Measurements from ENCODE around the gene HTN3.
"Not testable (repeated sequence)": the region's sequence is repeated elsewhere in the genome, so short reads cannot be mapped to it uniquely, and the experiment has no call there.

Gene HTN3

DNA sequence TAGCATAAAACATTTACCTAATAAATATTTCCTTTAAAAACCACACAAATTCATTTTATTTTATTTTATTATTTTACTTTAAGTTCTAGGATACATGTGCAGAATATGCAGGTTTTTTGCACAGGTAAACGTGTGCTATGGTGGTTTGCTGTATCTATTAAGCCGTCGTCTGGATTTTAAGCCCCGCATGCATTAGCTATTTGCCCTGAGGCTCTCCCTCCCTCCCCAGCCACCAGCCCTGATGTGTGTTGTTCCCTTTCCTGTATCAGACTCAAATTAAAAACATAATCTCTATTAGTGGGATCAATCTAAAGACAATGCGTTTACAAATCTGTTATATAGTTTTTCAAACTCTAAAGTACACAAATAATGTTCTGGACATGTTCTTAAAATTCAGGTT is 1.2 kb upstream of the HTN3 start:
- H3K4me3 Mint-ChIP-seq, result no peak overlapping the region
- TF ChIP-seq, protein P1, sequence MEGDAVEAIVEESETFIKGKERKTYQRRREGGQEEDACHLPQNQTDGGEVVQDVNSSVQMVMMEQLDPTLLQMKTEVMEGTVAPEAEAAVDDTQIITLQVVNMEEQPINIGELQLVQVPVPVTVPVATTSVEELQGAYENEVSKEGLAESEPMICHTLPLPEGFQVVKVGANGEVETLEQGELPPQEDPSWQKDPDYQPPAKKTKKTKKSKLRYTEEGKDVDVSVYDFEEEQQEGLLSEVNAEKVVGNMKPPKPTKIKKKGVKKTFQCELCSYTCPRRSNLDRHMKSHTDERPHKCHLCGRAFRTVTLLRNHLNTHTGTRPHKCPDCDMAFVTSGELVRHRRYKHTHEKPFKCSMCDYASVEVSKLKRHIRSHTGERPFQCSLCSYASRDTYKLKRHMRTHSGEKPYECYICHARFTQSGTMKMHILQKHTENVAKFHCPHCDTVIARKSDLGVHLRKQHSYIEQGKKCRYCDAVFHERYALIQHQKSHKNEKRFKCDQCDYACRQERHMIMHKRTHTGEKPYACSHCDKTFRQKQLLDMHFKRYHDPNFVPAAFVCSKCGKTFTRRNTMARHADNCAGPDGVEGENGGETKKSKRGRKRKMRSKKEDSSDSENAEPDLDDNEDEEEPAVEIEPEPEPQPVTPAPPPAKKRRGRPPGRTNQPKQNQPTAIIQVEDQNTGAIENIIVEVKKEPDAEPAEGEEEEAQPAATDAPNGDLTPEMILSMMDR (IDR thresholded peaks at IDR 0.05; ENCODE audit: unreplicated experiment in 3 of 3), result no peak
- H3K36me3 Mint-ChIP-seq (ENCODE audit: low read depth), result no peaks in the 10 kb centered on the region
- H3K27me3 Mint-ChIP-seq (ENCODE audit: low read depth), result no peaks in the 10 kb centered on the region
- H3K27ac Mint-ChIP-seq, result no peak overlapping the region
- H3K4me1 Mint-ChIP-seq, result no peaks in the 10 kb centered on the region
- H3K9me3 Mint-ChIP-seq, result no peaks in the 10 kb centered on the region

DNA sequence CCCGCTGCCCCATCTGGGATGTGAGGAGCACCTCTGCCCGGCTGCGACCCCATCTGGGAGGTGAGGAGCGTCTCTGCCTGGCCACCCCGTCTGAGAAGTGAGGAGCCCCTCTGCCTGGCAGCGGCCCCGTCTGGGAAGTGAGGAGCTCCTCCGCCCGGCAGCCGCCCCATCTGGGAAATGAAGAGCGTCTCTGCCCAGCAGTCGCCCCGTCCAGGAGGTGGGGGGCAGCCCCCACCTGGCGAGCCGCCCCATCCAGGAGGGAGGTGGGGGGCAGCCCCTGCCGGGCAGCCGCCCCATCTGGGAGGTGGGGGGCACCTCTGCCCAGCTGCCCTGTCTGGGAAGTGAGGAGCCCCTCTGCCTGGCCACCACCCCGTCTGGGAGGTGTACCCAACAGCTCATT is 9.3 kb downstream of the HTN3 start:
- not testable (repeated sequence) for H3K27ac Mint-ChIP-seq; H3K4me1 Mint-ChIP-seq; H3K27me3 Mint-ChIP-seq (ENCODE audit: low read depth); H3K36me3 Mint-ChIP-seq (ENCODE audit: low read depth); H3K4me3 Mint-ChIP-seq
- H3K9me3 Mint-ChIP-seq, result peaks cover 21% of the 10 kb centered on the region

DNA sequence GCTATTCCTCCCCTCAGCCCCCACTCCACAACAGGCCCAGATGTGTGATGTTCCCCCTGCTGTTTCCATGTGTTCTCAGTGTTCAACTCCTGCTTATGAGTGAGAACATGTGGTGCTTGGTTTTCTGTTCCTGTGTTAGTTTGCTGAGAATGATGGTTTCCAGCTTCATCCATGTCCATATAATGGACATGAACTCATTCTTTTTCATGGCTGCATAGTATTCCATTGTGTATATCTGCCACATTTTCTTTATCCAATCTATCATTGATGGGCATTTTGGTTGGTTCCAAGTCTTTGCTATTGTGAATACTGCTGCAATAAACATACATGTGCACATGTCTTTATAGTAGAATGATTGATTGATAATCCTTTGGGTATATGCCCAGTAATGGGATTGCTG is 11.7 kb downstream of the HTN3 start:
- not testable (repeated sequence) for H3K4me3 Mint-ChIP-seq; H3K27me3 Mint-ChIP-seq (ENCODE audit: low read depth); H3K4me1 Mint-ChIP-seq; H3K36me3 Mint-ChIP-seq (ENCODE audit: low read depth); H3K27ac Mint-ChIP-seq
- peaks cover 17% of the 10 kb centered on the region for H3K9me3 Mint-ChIP-seq

DNA sequence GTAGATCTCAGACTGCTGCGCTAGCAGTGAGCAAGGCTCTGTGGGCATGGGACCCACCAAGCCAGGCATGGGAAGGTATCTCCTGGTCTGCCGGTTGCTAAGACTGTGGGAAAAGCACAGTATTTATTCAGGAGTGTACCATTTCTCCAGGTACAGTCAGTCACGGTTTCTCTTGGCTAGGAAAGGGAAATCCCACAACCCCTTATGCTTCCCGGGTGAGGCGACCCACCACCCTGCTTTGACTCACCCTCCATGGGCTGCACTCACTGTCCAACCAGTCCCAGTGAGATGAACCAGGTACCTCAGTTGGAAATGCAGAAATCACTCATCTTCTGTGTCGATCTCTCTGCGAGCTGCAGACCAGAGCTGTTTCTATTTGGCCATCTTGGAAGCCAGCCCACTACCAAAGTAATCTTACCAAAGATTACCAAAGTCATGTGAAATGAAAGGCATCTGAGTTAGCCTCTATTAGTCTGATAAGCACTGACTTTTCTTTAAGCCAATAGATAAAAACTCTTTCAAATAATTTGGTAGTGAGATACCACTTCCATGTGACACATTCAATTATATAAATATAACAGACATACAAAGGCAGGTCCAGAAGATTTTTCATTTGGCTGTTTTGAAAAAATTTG is 13.5 kb downstream of the HTN3 start:
- H3K4me3 Mint-ChIP-seq, result no peak overlapping the region
- no peaks in the 10 kb centered on the region for H3K27me3 Mint-ChIP-seq (ENCODE audit: low read depth)
- H3K9me3 Mint-ChIP-seq, result peaks cover 17% of the 10 kb centered on the region
- H3K4me1 Mint-ChIP-seq, result no peaks in the 10 kb centered on the region
- no peaks in the 10 kb centered on the region for H3K36me3 Mint-ChIP-seq (ENCODE audit: low read depth)
- TF ChIP-seq, protein P1 (IDR thresholded peaks at IDR 0.05; ENCODE audit: unreplicated experiment in 3 of 3), result no peak
- H3K27ac Mint-ChIP-seq, result no peak overlapping the region

DNA sequence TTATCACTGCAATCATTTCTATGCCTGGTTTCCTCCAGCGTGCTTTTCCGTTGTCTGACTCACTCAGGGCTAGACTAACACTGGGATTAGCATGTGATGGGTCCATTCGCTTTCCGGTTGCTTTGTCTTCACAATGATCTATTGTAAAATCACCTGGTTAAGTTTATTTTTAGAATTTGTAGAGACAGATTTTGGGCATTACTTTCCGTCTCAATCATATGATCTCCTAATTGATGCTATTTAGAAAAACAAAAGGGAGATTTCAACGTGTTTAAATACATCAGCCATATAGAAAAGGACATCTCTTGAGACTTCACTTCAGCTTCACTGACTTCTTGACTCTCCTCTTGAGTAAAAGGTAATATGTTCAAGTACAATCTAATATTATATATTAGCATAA is 21.9 kb downstream of the HTN3 start, which contains the start of gene HTN1:
TSS of gene HTN1 (plus strand) at position 301 of the 400 bp plus-strand sequence. CDS start 2,639 bp downstream, outside the sequence.
- not testable (repeated sequence) for H3K4me1 Mint-ChIP-seq; H3K4me3 Mint-ChIP-seq; H3K27me3 Mint-ChIP-seq (ENCODE audit: low read depth); H3K36me3 Mint-ChIP-seq (ENCODE audit: low read depth); H3K9me3 Mint-ChIP-seq; H3K27ac Mint-ChIP-seq

DNA sequence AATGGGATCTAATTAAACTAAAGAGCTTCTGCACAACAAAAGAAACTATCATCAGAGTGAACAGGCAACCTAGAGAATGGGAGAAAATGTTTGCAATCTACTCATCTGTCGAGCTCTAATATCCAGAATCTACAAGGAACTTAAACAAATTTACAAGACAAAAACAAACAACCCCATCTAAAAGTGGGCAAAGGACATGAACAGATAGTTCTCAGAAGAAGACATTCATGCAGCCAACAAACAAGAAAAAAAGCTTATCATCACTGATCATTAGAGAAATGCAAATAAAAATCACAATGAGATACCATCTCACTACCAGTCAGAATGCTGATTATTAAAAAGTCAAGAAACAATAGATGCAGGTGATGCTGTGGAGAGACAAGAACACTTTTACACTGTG is 28.3 kb downstream of the HTN3 start:
- not testable (repeated sequence) for H3K36me3 Mint-ChIP-seq (ENCODE audit: low read depth); H3K27ac Mint-ChIP-seq; H3K9me3 Mint-ChIP-seq; H3K4me1 Mint-ChIP-seq; H3K27me3 Mint-ChIP-seq (ENCODE audit: low read depth); H3K4me3 Mint-ChIP-seq

DNA sequence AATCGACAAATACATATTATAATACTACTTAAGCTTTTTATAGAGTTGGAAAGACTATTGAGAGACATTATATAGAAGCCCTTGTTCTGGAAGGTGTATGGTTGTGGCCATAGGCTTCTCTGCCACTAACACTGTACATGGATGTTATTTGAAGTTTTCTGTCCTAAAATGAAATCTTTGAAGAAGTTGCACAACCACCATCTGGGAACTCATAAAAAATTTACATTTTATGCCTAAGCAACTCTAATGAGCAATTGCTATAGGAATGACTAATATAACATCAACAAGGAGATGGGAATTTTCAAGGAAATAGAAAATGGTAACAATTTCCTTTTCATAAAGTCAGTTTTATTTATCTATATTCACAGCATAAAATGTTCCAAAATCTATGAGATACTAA is 29.4 kb downstream of the HTN3 start:
- TF ChIP-seq, protein P1 (IDR thresholded peaks at IDR 0.05; ENCODE audit: unreplicated experiment in 3 of 3), result no peak
- Mint-ChIP-seq H3K36me3 (ENCODE audit: low read depth) (no peaks in the 10 kb centered on the region), H3K4me3 (no peak overlapping the region), H3K27me3 (ENCODE audit: low read depth) (peaks cover 4% of the 10 kb centered on the region), H3K27ac (no peak overlapping the region), H3K4me1 (no peaks in the 10 kb centered on the region), H3K9me3 (no peaks in the 10 kb centered on the region)

DNA sequence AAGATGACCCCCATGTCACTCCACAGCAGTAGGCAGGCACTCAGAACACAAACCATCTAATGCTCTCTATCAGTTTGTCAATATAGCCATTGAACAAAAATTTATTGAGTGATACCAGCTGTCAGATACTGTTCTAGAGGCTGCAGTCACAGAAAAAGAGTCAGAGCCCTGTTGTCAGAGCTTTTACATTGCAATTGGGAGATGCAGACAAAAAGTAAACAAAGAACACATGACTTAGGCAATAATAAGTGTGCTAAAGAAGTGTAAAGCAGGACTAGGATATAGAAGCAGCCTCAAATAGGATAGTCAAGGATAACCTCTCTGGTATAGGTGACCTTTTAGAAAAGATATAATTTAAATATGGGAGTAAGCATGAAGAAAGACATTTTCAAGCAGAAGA is 30.9 kb downstream of the HTN3 start:
- Mint-ChIP-seq H3K27ac (no peak overlapping the region), H3K4me3 (no peak overlapping the region), H3K4me1 (no peaks in the 10 kb centered on the region), H3K27me3 (ENCODE audit: low read depth) (peaks cover 4% of the 10 kb centered on the region), H3K36me3 (ENCODE audit: low read depth) (no peaks in the 10 kb centered on the region), H3K9me3 (no peaks in the 10 kb centered on the region)
- TF ChIP-seq, protein P1 (IDR thresholded peaks at IDR 0.05; ENCODE audit: unreplicated experiment in 3 of 3), result no peak

All from nephron (organoid).